Activated T-helper 1 cell treated with anti-CD3 and anti-CD28 coated beads, Interleukin-12 subunit alpha, Interleukin-12 subunit beta, Interleukin-2, Interleukin-4 antibody, amounts not matched to agents 30 ng/mL and 10 ng/mL and 1 ng/mL, durations not matched to agents 14 hours and 24 hours and 36 hours (primary cell): ENCODE measurements around the gene DNAH2. TPM values are rescaled to one million over a fixed set of nuclear protein-coding genes. Genes with fewer than 3 reads are reported as not detected.

Source experiments
- DNase-seq: peaks from one replicate; pipeline ENCODE4 v3.0.0; 2021; ENCODE audit warnings: low spot score
- H3K27ac Mint-ChIP-seq: one replicate; pipeline ENCODE4 v1.8.0; 2021; ENCODE audit warnings: mild to moderate bottlenecking, mixed read lengths
- H3K27me3 Mint-ChIP-seq: one replicate; pipeline ENCODE4 v1.8.0; 2022; ENCODE audit warnings: mild to moderate bottlenecking, moderate library complexity, mixed read lengths; ENCODE audit not compliant: insufficient read depth
- H3K36me3 Mint-ChIP-seq: one replicate; pipeline ENCODE4 v1.8.0; 2021; ENCODE audit warnings: low read depth, mixed read lengths
- H3K4me1 Mint-ChIP-seq: one replicate; pipeline ENCODE4 v1.8.0; 2021; ENCODE audit warnings: low read depth, mixed read lengths
- H3K4me3 Mint-ChIP-seq: one replicate; pipeline ENCODE4 v1.8.0; 2021; ENCODE audit warnings: mild to moderate bottlenecking, moderate library complexity, mixed read lengths
- H3K9me3 Mint-ChIP-seq: one replicate; pipeline ENCODE4 v1.8.0; 2021; ENCODE audit warnings: mixed read lengths
- intact Hi-C: fragments of 100-400 bp; cut with micrococcal nuclease; formaldehyde crosslinking; loops from one replicate; pipeline ENCODE4 v1.15.1; 2024
- total RNA-seq: library from RNA; stranded (reverse); gene quantifications from 2 replicates; pipeline ENCODE4 v1.2.3, GENCODE V29; 2022

Gene DNAH2
- total RNA-seq, 1 donor from 2014 or later, result not detected

- H3K4me3 Mint-ChIP-seq, result peak within 1 kb of the TSS; percentile 95
- peak within 1 kb of the TSS; percentile 96 for H3K27ac Mint-ChIP-seq
- no peaks in the 10 kb centered on the region for H3K27me3 Mint-ChIP-seq
- intact Hi-C loops, result loop anchor here (1.0 to 10.0 kb wide), 9 partner anchors 148 to 652 kb away; partner anchors contain the start of genes ELP5, KCTD11, KDM6B and PER1
- H3K9me3 Mint-ChIP-seq, result no peaks in the 10 kb centered on the region
- peaks cover 19% of the 10 kb centered on the region for H3K36me3 Mint-ChIP-seq
- peaks cover 40% of the 10 kb centered on the region for H3K4me1 Mint-ChIP-seq
- DNase-seq, result peak; percentile 88
These were observed 30.3 kb upstream of the DNAH2 start, which contains the start of gene TP53 for GRCh38 chr17:7687072-7687907. Gene TP53 (minus strand): TSS chr17:7687490. CDS start chr17:7676594, 10,896 bp downstream.

- Mint-ChIP-seq H3K4me3 (peak within 1 kb of the TSS; percentile 95), H3K4me1 (peaks cover 40% of the 10 kb centered on the region), H3K36me3 (peaks cover 23% of the 10 kb centered on the region), H3K27ac (peak within 1 kb of the TSS; percentile 96), H3K27me3 (no peaks in the 10 kb centered on the region), H3K9me3 (no peaks in the 10 kb centered on the region)
- intact Hi-C loops, result loop anchor here (1.0 to 10.0 kb wide), 21 partner anchors 38 to 653 kb away; partner anchors contain the start of genes ALOXE3, ATP1B2, ELP5 and KCTD11
- DNase-seq, result peak; percentile 94
These were observed 29.4 kb upstream of the DNAH2 start, which contains the start of gene WRAP53 for GRCh38 chr17:7687908-7688807. Gene WRAP53 (plus strand): TSS chr17:7688477. CDS start chr17:7688649, 172 bp downstream.

- H3K36me3 Mint-ChIP-seq, result peaks cover 24% of the 10 kb centered on the region
- peaks cover 40% of the 10 kb centered on the region for H3K4me1 Mint-ChIP-seq
- no peaks in the 10 kb centered on the region for H3K27me3 Mint-ChIP-seq
- H3K4me3 Mint-ChIP-seq, result peak overlapping the region; percentile 95
- DNase-seq, result no peak
- no peaks in the 10 kb centered on the region for H3K9me3 Mint-ChIP-seq
- intact Hi-C loops, result loop anchor here (1.0 to 10.0 kb wide), 14 partner anchors 39 to 654 kb away; partner anchors contain the start of genes ALOXE3, ATP1B2, NAA38 and PER1
- peak overlapping the region; percentile 96 for H3K27ac Mint-ChIP-seq
These were observed 28.7 kb upstream of the DNAH2 start for GRCh38 chr17:7688808-7689316.

GRCh38 chr17:7695586-7695985, 22.0 kb upstream of the DNAH2 start:
- intact Hi-C loops, result no loop called here
- peaks cover 16% of the 10 kb centered on the region for H3K36me3 Mint-ChIP-seq
- H3K27me3 Mint-ChIP-seq, result no peaks in the 10 kb centered on the region
- H3K4me1 Mint-ChIP-seq, result no peaks in the 10 kb centered on the region
- DNase-seq, result no peak
- H3K4me3 Mint-ChIP-seq, result no peak overlapping the region
- H3K9me3 Mint-ChIP-seq, result no peaks in the 10 kb centered on the region
- H3K27ac Mint-ChIP-seq, result no peak overlapping the region

GRCh38 chr17:7697828-7698588, 19.5 kb upstream of the DNAH2 start:
- H3K4me1 Mint-ChIP-seq, result no peaks in the 10 kb centered on the region
- H3K4me3 Mint-ChIP-seq, result no peak overlapping the region
- no peak for DNase-seq
- H3K9me3 Mint-ChIP-seq, result no peaks in the 10 kb centered on the region
- no peaks in the 10 kb centered on the region for H3K27me3 Mint-ChIP-seq
- intact Hi-C loops, result no loop called here
- peaks cover 19% of the 10 kb centered on the region for H3K36me3 Mint-ChIP-seq
- no peak overlapping the region for H3K27ac Mint-ChIP-seq

- H3K36me3 Mint-ChIP-seq, result peaks cover 16% of the 10 kb centered on the region
- peaks cover 7% of the 10 kb centered on the region for H3K27me3 Mint-ChIP-seq
- DNase-seq, result no peak
- H3K27ac Mint-ChIP-seq, result peak overlapping the region; percentile 20
- intact Hi-C loops, result no loop called here
- H3K4me3 Mint-ChIP-seq, result no peak overlapping the region
- no peaks in the 10 kb centered on the region for H3K9me3 Mint-ChIP-seq
- peaks cover 14% of the 10 kb centered on the region for H3K4me1 Mint-ChIP-seq
These were observed 17.0 kb upstream of the DNAH2 start for GRCh38 chr17:7700510-7700909.

- no peak overlapping the region for H3K4me3 Mint-ChIP-seq
- DNase-seq, result no peak
- H3K9me3 Mint-ChIP-seq, result no peaks in the 10 kb centered on the region
- peaks cover 19% of the 10 kb centered on the region for H3K27me3 Mint-ChIP-seq
- H3K4me1 Mint-ChIP-seq, result peaks cover 14% of the 10 kb centered on the region
- H3K36me3 Mint-ChIP-seq, result peaks cover 12% of the 10 kb centered on the region
- intact Hi-C loops, result no loop called here
- H3K27ac Mint-ChIP-seq, result no peak overlapping the region
These were observed 15.9 kb upstream of the DNAH2 start for GRCh38 chr17:7701681-7702080.

- H3K36me3 Mint-ChIP-seq, result peaks cover 12% of the 10 kb centered on the region
- DNase-seq, result no peak
- peaks cover 14% of the 10 kb centered on the region for H3K4me1 Mint-ChIP-seq
These were observed 14.8 kb upstream of the DNAH2 start for GRCh38 chr17:7702776-7703175.

GRCh38 chr17:7703584-7704479, 13.7 kb upstream of the DNAH2 start:
- H3K36me3 Mint-ChIP-seq, result peaks cover 12% of the 10 kb centered on the region
- intact Hi-C loops, result no loop called here
- H3K4me3 Mint-ChIP-seq, result no peak overlapping the region
- H3K27me3 Mint-ChIP-seq, result peaks cover 28% of the 10 kb centered on the region
- H3K27ac Mint-ChIP-seq, result peak overlapping the region; percentile 24
- peaks cover 14% of the 10 kb centered on the region for H3K4me1 Mint-ChIP-seq
- DNase-seq, result no peak
- H3K9me3 Mint-ChIP-seq, result no peaks in the 10 kb centered on the region

More at GRCh38 chr17:7702776-7703175, 14.8 kb upstream of the DNAH2 start:
- no peak overlapping the region for H3K4me3 Mint-ChIP-seq
- H3K27me3 Mint-ChIP-seq, result peaks cover 26% of the 10 kb centered on the region
- intact Hi-C loops, result no loop called here
- no peak overlapping the region for H3K27ac Mint-ChIP-seq
- H3K9me3 Mint-ChIP-seq, result no peaks in the 10 kb centered on the region

- Mint-ChIP-seq H3K4me1 (peaks cover 14% of the 10 kb centered on the region), H3K27ac (peak within 1 kb of the TSS; percentile 20), H3K9me3 (no peaks in the 10 kb centered on the region), H3K27me3 (peaks cover 28% of the 10 kb centered on the region), H3K36me3 (peaks cover 12% of the 10 kb centered on the region), H3K4me3 (peak within 1 kb of the TSS; percentile 45)
- DNase-seq, result no peak
- intact Hi-C loops, result no loop called here
These were observed 12.8 kb upstream of the DNAH2 start, which contains the start of gene EFNB3 for GRCh38 chr17:7704601-7705268. Gene EFNB3 (plus strand): TSS chr17:7705202. CDS start chr17:7705599, 397 bp downstream.
